Progenitor cell of endocrine pancreas (in vitro differentiated cells): ENCODE results near the gene EML5. TPM values are rescaled to one million over a fixed set of nuclear protein-coding genes. Genes with fewer than 3 reads are reported as not detected.

Source experiments
- DNase-seq: peaks from one replicate; pipeline ENCODE4 v3.0.0; 2021; ENCODE audit warnings: low spot score; ENCODE audit not compliant: unreplicated experiment
- H3K27ac Mint-ChIP-seq: 2 replicates; pipeline ENCODE4 v1.8.0; 2021; ENCODE audit warnings: mild to moderate bottlenecking, moderate library complexity, mixed read lengths
- H3K27me3 Mint-ChIP-seq: 2 replicates; pipeline ENCODE4 v1.8.0; 2021; ENCODE audit warnings: mixed read lengths
- H3K36me3 Mint-ChIP-seq: 2 replicates; pipeline ENCODE4 v1.8.0; 2022; ENCODE audit warnings: mixed read lengths; ENCODE audit not compliant: insufficient read depth
- H3K4me1 Mint-ChIP-seq: 2 replicates; pipeline ENCODE4 v1.8.0; 2021; ENCODE audit warnings: low read depth, mixed read lengths
- H3K4me3 Mint-ChIP-seq: 2 replicates; pipeline ENCODE4 v1.8.0; 2021; ENCODE audit warnings: low read depth, mild to moderate bottlenecking, moderate library complexity, mixed read lengths
- H3K9me3 Mint-ChIP-seq: 2 replicates; pipeline ENCODE4 v1.8.0; 2021; ENCODE audit warnings: low read depth, mixed read lengths
- total RNA-seq: library from RNA; stranded (reverse); gene quantifications from 2 replicates; pipeline ENCODE4 v1.2.1, GENCODE V29; 2021
- TF ChIP-seq, protein P1 (sequence below): fragments of 200-600 bp; sonication (generic); IDR thresholded peaks from one replicate; pipeline ENCODE4 v1.5.0; 2021; ENCODE audit warnings: antibody characterized with exemption, mild to moderate bottlenecking; ENCODE audit not compliant: unreplicated experiment

Gene EML5
- total RNA-seq, 1 donor from 2014 or later, result 6.0 TPM

DNA sequence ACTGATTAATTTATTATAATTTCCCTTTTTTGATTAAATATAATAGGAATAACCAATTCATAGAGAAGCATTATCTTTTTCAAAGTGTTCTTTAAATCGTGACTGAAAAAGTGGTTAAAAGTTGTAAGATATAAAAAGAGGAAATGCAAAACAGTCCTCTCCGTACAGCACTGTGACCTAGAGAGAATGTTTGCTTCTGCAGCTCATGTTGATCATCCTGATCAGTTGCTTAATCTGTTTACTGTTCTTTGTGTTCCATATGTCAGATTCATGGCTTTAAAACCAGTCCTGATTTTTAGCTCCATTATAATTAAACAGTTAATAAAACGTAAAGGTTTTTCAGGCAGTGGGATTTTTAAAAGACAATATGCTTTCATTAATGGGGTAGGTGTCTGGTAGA is 36.4 kb upstream of the EML5 start:
- Mint-ChIP-seq H3K27ac (no peak overlapping the region), H3K4me3 (no peak overlapping the region), H3K4me1 (peaks cover 31% of the 10 kb centered on the region), H3K27me3 (no peaks in the 10 kb centered on the region), H3K36me3 (peaks cover 6% of the 10 kb centered on the region), H3K9me3 (no peaks in the 10 kb centered on the region)
- DNase-seq, result no peak
- TF ChIP-seq, protein P1, sequence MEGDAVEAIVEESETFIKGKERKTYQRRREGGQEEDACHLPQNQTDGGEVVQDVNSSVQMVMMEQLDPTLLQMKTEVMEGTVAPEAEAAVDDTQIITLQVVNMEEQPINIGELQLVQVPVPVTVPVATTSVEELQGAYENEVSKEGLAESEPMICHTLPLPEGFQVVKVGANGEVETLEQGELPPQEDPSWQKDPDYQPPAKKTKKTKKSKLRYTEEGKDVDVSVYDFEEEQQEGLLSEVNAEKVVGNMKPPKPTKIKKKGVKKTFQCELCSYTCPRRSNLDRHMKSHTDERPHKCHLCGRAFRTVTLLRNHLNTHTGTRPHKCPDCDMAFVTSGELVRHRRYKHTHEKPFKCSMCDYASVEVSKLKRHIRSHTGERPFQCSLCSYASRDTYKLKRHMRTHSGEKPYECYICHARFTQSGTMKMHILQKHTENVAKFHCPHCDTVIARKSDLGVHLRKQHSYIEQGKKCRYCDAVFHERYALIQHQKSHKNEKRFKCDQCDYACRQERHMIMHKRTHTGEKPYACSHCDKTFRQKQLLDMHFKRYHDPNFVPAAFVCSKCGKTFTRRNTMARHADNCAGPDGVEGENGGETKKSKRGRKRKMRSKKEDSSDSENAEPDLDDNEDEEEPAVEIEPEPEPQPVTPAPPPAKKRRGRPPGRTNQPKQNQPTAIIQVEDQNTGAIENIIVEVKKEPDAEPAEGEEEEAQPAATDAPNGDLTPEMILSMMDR, result no peak

DNA sequence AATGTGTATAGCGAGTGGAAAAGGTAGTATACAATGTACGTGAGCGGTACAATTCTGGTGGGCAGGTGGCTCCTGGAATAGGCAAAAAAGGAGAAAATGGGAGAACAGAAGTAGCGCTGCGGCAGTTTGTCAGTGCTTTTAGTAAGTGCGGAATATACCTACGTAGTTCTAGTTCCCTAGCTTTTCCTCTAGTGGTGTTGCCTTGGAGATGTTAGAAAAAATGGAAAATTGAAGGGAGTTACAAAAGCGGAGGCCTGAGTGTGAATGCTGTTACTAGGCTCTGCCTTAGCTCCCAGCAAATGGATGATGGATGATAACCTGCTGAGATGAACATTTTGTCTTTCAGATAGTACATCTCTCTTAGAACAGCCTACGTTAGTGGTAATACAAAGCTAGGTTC is 32.8 kb upstream of the EML5 start:
- Mint-ChIP-seq H3K4me3 (peak overlapping the region; percentile 92), H3K27me3 (no peaks in the 10 kb centered on the region), H3K36me3 (no peaks in the 10 kb centered on the region), H3K27ac (peak overlapping the region; percentile 100), H3K4me1 (peaks cover 29% of the 10 kb centered on the region), H3K9me3 (no peaks in the 10 kb centered on the region)
- DNase-seq, result no peak
- TF ChIP-seq, protein P1, result no peak

DNA sequence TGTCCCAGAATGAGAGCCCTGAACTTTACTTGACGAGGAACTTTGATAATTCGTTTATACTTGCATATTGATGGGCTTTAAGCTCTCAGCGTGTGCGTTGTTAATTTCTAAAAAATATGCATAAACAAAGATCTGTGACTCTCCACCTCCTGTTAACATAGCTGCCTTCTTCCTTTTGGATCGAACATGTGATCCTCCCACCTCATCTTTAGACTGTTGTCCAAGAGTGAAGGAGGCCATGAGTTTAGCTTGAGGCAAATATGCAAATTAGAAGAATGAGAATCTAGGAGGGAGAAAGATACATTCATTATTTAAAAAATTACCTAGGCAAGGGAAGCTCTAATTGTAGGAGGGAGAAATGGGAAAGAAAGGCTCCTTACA is 32.3 kb upstream of the EML5 start:
- Mint-ChIP-seq H3K4me1 (peaks cover 29% of the 10 kb centered on the region), H3K27ac (peak overlapping the region; percentile 100), H3K27me3 (no peaks in the 10 kb centered on the region), H3K36me3 (no peaks in the 10 kb centered on the region), H3K4me3 (peak overlapping the region; percentile 92), H3K9me3 (no peaks in the 10 kb centered on the region)
- TF ChIP-seq, protein P1, result no peak
- DNase-seq, result no peak

DNA sequence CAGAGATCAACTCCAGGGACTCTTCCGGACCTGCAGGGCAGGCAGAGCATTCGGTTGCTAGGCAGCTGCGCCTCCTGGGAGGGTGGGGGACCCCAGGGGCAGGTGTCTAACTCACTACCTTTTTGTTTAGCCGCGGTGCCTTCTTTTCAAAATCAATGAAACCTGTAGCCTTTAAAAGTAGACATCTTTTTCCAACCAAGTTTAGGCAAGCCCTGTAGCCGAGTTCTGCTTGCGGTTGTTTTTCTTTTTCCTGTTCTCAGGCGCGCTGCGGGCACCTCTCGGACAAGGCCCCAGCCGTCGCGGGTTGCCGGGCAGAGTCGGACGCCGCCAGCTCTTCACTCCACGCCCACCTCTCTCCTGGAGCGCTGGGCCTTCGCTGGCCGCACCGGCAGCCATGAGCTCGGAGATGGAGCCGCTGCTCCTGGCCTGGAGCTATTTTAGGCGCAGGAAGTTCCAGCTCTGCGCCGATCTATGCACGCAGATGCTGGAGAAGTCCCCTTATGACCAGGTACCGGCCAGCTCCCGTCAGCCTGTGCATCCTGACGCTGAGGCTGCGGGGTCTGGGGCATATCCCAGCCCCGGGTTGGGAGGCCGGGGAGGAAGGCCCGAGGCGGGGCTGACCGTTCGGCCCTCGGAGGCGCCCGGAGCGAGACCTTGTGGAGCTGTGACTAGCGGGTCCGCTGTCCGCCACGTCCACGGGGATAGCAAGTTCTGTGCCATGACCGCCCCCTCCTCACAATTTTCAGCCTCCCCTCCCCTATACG is 31.7 kb upstream of the EML5 start, which contains the start of gene TTC8:
TSS of gene TTC8 (plus strand) at position 338 of the 764 bp plus-strand sequence. CDS start at position 395, 57 bp downstream.
- Mint-ChIP-seq H3K27ac (peak within 1 kb of the TSS; percentile 100), H3K4me1 (peaks cover 29% of the 10 kb centered on the region), H3K36me3 (no peaks in the 10 kb centered on the region), H3K4me3 (peak within 1 kb of the TSS; percentile 92), H3K27me3 (no peaks in the 10 kb centered on the region), H3K9me3 (no peaks in the 10 kb centered on the region)
- TF ChIP-seq, protein P1, result no peak
- DNase-seq, result peak; percentile 69

DNA sequence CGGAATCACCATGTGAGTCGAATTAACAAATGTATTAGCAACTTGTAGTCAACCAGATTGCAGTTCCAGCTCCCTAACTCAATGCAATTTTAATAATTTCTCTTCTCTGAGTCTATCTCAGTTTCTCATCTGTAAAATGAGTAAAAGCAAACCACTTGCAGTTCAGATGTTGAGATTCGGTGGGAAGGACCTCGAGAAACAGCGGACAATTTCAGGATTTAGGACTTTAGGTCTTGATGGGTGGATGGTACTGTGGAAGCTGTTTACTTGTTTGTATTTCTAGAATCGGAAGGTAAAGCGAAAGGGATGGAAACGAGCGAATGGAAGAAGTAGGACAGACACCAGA is 31.2 kb upstream of the EML5 start:
- TF ChIP-seq, protein P1, result no peak
- DNase-seq, result no peak
- peak overlapping the region; percentile 92 for H3K4me3 Mint-ChIP-seq
- H3K27ac Mint-ChIP-seq, result peak overlapping the region; percentile 100
- H3K27me3 Mint-ChIP-seq, result no peaks in the 10 kb centered on the region
- H3K4me1 Mint-ChIP-seq, result peaks cover 25% of the 10 kb centered on the region
- no peaks in the 10 kb centered on the region for H3K36me3 Mint-ChIP-seq
- H3K9me3 Mint-ChIP-seq, result no peaks in the 10 kb centered on the region
